ENCODE results near the gene TACR2. TPM values are rescaled to one million over a fixed set of nuclear protein-coding genes. Genes with fewer than 3 reads are reported as not detected.
A peak's percentile ranks its signal among the peaks of the same experiment; 100 is the strongest.

The TACR2 gene
- total RNA-seq, 4 donors from 2014 or later: 18.9 to 241 (median 78.9) TPM

DNA sequence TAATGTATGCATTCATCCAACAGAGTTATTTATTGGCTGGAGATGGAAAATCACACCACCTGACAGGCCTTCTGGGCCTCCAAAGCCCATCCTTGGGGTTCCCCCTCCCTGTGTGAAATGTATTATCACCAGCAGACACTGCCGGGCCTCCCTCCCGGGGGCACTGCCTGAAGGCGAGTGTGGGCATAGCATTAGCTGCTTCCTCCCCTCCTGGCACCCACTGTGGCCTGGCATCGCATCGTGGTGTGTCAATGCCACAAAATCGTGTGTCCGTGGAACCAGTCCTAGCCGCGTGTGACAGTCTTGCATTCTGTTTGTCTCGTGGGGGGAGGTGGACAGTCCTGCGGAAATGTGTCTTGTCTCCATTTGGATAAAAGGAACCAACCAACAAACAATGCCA, 15.3 kb downstream of the TACR2 start:
- Histone ChIP-seq H3K36me3 (peaks cover 0 to 15% (median 5%) of the 10 kb centered on the region in 4 donors), H3K27ac (peak overlapping the region in 1 of 4 donors; percentile 19), H3K9me3 (no peaks in the 10 kb centered on the region), H3K4me3 (no peak overlapping the region), H3K27me3 (no peaks in the 10 kb centered on the region), H3K4me1 (peaks cover 0 to 25% (median 2%) of the 10 kb centered on the region in 4 donors)
- 80 to 93% methylated on average over 2 to 11 of the region's 11 CpGs for WGBS, 2 donors (ENCODE audit: low coverage in 1 of 2)
- no peak for DNase-seq
- in situ Hi-C loops (cut with MboI; ENCODE audit: low pct_ligation_motif_present in 1 of 4, low pct_unique_long_range_greater_than_20kb in 1 of 4, low sequenced_read_pairs in 3 of 4): loop anchor here in 3 of 4 donors (10.0 to 25.0 kb wide), 2 partner anchors 233 to 236 kb away; partner anchors contain the start of gene FAM241B (in 3 of the 3)
- TF ChIP-seq POLR2A (IDR thresholded peaks at IDR 0.05) (no peak), EP300 (IDR thresholded peaks at IDR 0.05; ENCODE audit: low read depth) (no peak), POLR2AphosphoS5 (IDR thresholded peaks at IDR 0.05) (no peak), CTCF (IDR thresholded peaks at IDR 0.05) (no peak)
- intact Hi-C loops (cut with DNase I; ENCODE audit: low total_unique reads): no loop called here

DNA sequence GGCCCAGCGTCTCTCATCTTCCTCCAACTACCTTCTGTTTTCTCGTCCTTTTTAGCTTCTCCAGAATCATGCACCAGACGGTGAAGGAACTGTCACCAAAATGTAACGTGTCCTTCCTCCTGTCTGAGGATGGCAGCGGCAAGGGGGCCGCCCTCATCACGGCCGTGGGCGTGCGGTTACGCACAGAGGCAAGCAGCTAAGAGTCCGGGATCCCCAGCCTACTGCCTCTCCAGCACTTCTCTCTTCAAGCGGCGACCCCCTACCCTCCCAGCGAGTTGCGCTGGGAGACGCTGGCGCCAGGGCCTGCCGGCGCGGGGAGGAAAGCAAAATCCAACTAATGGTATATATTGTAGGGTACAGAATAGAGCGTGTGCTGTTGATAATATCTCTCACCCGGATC, 15.8 kb downstream of the TACR2 start:
- no peak for DNase-seq
- TF ChIP-seq EP300 (IDR thresholded peaks at IDR 0.05; ENCODE audit: low read depth): no peak
- no peak for TF ChIP-seq CTCF (IDR thresholded peaks at IDR 0.05)
- TF ChIP-seq POLR2AphosphoS5 (IDR thresholded peaks at IDR 0.05): no peak
- no peak for TF ChIP-seq POLR2A (IDR thresholded peaks at IDR 0.05)
- Histone ChIP-seq H3K36me3 (peaks cover 0 to 15% (median 5%) of the 10 kb centered on the region in 4 donors), H3K27ac (no peak overlapping the region), H3K9me3 (no peaks in the 10 kb centered on the region), H3K4me1 (peaks cover 0 to 20% (median 0%) of the 10 kb centered on the region in 4 donors), H3K27me3 (no peaks in the 10 kb centered on the region), H3K4me3 (no peak overlapping the region)
- in situ Hi-C loops (cut with MboI; ENCODE audit: low pct_ligation_motif_present in 1 of 4, low pct_unique_long_range_greater_than_20kb in 1 of 4, low sequenced_read_pairs in 3 of 4) (loop anchor here in 3 of 4 donors (10.0 to 25.0 kb wide), 2 partner anchors 234 to 236 kb away; partner anchors contain the start of gene FAM241B (in 3 of the 3)), intact Hi-C loops (cut with DNase I; ENCODE audit: low total_unique reads) (no loop called here)
- 95 to 98% methylated on average over 10 to 18 of the region's 23 CpGs for WGBS, 2 donors (ENCODE audit: low coverage in 1 of 2)

DNA sequence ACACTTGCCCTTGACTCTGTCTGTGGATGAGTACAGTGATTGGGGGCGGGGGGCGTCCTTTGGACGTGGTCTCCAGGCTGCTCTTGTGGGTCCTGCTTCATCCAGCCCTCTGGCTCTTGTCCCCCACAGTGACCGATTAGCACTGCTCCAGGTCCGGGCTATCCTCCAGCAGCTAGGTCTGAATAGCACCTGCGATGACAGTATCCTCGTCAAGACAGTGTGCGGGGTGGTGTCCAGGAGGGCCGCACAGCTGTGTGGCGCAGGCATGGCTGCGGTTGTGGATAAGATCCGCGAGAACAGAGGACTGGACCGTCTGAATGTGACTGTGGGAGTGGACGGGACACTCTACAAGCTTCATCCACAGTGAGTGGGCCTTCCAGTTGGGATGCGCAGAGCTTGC, 18.3 kb downstream of the TACR2 start:
- H3K4me3 ChIP-seq: no peak overlapping the region
- no peaks in the 10 kb centered on the region for H3K9me3 ChIP-seq
- no peak for TF ChIP-seq CTCF (IDR thresholded peaks at IDR 0.05)
- no peak for TF ChIP-seq POLR2AphosphoS5 (IDR thresholded peaks at IDR 0.05)
- TF ChIP-seq EP300 (IDR thresholded peaks at IDR 0.05; ENCODE audit: low read depth): no peak
- TF ChIP-seq POLR2A (IDR thresholded peaks at IDR 0.05): no peak
- in situ Hi-C loops (cut with MboI; ENCODE audit: low pct_ligation_motif_present in 1 of 4, low pct_unique_long_range_greater_than_20kb in 1 of 4, low sequenced_read_pairs in 3 of 4) (loop anchor here (10.0 to 25.0 kb wide), 2 partner anchors 164 to 411 kb away; partner anchors contain the start of gene KIFBP (in 3 of the 4)), intact Hi-C loops (cut with DNase I; ENCODE audit: low total_unique reads) (no loop called here)
- WGBS, 2 donors (ENCODE audit: low coverage in 1 of 2): 70 to 95% methylated on average over 2 to 16 of the region's 16 CpGs
- H3K27ac ChIP-seq: no peak overlapping the region
- no peak for DNase-seq
- H3K36me3 ChIP-seq: peaks cover 0 to 16% (median 5%) of the 10 kb centered on the region in 4 donors
- peaks cover 0 to 6% (median 0%) of the 10 kb centered on the region in 4 donors for H3K4me1 ChIP-seq
- H3K27me3 ChIP-seq: no peaks in the 10 kb centered on the region

DNA sequence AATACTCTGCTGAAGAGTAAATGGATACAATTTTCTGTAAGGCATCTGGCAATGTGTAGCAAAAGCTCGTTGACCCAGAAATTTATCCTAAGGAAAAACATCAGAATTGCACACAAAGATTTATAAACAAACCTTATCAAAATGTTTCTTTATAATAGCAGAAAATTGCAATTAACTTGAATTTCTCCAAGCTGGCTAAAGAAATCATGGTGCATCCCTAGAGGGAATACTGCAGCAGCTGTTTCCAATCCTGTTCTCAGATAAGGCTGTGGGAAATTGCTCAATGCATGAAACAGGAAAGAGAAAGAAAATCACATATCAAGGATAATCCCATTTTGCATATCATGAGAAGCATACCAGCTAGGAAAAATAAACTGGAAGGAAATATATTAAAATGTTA, 18.7 kb downstream of the TACR2 start:
- Histone ChIP-seq H3K27ac (no peak overlapping the region), H3K27me3 (no peaks in the 10 kb centered on the region), H3K36me3 (peaks cover 0 to 16% (median 5%) of the 10 kb centered on the region in 4 donors), H3K4me3 (no peak overlapping the region), H3K4me1 (peaks cover 0 to 4% (median 0%) of the 10 kb centered on the region in 4 donors), H3K9me3 (no peaks in the 10 kb centered on the region)
- intact Hi-C loops (cut with DNase I; ENCODE audit: low total_unique reads) (no loop called here), in situ Hi-C loops (cut with MboI; ENCODE audit: low pct_ligation_motif_present in 1 of 4, low pct_unique_long_range_greater_than_20kb in 1 of 4, low sequenced_read_pairs in 3 of 4) (loop anchor here (10.0 to 25.0 kb wide), 2 partner anchors 163 to 411 kb away; partner anchors contain the start of gene KIFBP (in 3 of the 4))
- DNase-seq: no peak
- 70 to 77% methylated on average over 1 of the region's 1 CpG for WGBS, 2 donors (ENCODE audit: low coverage in 1 of 2)
- no peak for TF ChIP-seq EP300 (IDR thresholded peaks at IDR 0.05; ENCODE audit: low read depth)
- no peak for TF ChIP-seq CTCF (IDR thresholded peaks at IDR 0.05)
- no peak for TF ChIP-seq POLR2AphosphoS5 (IDR thresholded peaks at IDR 0.05)
- no peak for TF ChIP-seq POLR2A (IDR thresholded peaks at IDR 0.05)

All from transverse colon (tissue), 4 donors.